Stimulated activated CD4-positive, alpha-beta T cell treated with anti-CD3 and anti-CD28 coated beads, Interleukin-12 subunit alpha, Interleukin-12 subunit beta, amount 100 ng/mL, for 4 hours (primary cell): ENCODE data around the gene KCNB1.
A peak's percentile ranks its signal among the peaks of the same experiment; 100 is the strongest.

Experiments used
- DNase-seq: peaks from one replicate; pipeline ENCODE4 v3.0.0-alpha.2; 2020

Gene KCNB1

DNA sequence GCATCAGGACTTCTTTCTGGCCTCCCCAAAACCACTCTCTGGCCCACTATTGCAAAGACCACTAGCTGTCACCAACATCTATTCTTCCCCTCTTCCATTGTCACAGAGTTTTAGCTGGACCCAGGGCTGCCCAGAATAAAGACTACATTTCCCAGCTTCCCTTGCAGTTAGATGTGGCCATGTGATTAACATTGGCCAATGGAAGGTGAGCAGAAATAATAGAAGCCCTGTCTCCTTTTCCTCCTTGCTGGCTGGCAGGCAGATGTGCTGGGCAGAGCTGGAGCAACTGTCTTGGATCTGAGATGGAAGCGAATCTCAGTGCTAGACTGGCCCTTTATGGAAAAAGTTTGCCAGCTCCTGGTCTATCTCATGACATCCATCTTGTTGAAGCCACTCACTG, 97.0 kb downstream of the KCNB1 start:
- no peak for DNase-seq

- peak; percentile 64 for DNase-seq
Measured at GRCh38 chr20:49384437-49385434, 97.7 kb downstream of the KCNB1 start.

- DNase-seq: no peak
Measured at GRCh38 chr20:49381558-49382493, 100.6 kb downstream of the KCNB1 start.

DNA sequence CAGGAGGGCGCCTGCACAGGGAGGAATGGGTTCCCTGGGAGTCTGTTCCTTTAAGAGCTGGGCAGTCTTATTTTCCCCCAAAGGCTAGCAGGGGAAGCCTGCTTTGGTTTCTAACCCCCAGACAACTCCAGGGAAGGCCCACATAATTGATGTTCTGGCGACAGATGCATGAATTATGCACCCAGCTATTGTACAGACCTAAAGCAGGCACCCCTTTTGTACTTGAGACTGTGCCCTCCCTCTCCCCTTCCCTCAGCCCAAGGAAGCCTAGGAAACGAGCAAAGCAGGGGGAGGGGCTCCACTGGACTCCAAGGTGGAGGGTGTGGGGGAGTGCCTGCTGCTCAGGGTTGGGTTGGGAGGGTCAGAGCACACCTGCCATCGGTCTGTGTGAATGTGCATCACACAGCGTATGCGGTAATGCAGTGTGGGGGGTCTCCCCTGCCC, 102.1 kb downstream of the KCNB1 start:
- no peak for DNase-seq

DNA sequence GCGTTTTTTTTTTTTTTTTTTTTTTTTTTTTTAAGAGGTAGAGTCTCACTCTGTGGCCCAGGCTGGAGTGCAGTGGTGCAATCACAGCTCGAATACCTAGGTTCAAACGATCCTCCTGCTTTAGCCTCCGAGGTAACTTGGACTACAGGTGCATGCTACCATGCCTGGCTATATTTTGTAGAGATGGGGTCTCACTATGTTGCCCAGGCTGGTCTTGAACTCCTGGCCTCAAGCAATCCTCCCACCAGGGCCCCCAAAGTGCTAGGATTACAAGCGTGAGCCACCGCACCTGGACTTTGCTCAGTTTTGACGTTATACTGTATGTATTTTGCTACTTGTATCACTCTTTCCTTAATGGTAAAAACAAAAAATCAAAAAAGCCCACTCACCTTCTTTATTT, 103.1 kb downstream of the KCNB1 start:
- no peak for DNase-seq

DNA sequence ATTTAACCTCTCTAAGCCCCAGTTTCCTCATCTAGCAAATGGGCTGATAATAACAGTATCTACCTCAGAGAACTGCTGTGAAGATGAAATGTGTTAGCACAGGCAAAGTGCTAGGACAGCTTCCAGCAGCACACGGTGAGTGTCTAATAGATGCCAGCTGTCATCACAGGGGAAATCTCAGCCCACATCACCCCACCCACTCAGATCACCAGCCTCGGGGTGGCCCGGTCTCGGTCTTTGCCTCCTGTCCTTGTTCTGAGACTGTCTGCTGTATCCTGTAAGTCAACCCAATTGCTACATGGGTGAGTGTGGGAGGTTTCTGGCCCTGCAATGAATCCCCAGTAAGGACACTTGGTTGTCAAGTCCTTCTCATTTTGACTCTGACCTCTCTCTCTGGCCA, 105.1 kb downstream of the KCNB1 start:
- DNase-seq: no peak

GRCh38 chr20:49375170-49375569, 107.3 kb downstream of the KCNB1 start:
- no peak for DNase-seq

GRCh38 chr20:49372095-49372734, 110.3 kb downstream of the KCNB1 start:
- no peak for DNase-seq

DNA sequence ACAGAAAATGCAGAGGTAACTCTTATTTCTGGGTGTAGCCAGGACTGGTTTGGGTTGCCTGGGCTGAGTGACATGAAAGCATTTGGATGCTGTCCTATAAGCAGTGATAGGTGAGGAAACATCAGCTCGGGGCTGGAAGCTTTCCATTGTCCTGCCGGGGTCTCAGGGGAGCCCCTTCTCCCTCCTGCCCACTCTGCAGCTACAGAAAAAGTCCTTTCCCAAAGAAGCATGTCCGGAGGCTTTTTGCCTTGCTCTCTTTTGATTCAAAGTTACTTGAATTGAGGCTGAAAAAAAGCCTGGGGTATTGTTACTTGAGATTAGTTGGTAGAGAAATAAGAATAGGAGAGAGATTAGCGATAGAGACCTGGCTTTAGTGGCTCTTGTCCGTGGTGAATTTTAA, 113.9 kb downstream of the KCNB1 start:
- DNase-seq: no peak

GRCh38 chr20:49367113-49367512, 115.4 kb downstream of the KCNB1 start:
- DNase-seq: no peak

- DNase-seq: no peak
Measured at GRCh38 chr20:49366687-49367086, 115.8 kb downstream of the KCNB1 start.

DNA sequence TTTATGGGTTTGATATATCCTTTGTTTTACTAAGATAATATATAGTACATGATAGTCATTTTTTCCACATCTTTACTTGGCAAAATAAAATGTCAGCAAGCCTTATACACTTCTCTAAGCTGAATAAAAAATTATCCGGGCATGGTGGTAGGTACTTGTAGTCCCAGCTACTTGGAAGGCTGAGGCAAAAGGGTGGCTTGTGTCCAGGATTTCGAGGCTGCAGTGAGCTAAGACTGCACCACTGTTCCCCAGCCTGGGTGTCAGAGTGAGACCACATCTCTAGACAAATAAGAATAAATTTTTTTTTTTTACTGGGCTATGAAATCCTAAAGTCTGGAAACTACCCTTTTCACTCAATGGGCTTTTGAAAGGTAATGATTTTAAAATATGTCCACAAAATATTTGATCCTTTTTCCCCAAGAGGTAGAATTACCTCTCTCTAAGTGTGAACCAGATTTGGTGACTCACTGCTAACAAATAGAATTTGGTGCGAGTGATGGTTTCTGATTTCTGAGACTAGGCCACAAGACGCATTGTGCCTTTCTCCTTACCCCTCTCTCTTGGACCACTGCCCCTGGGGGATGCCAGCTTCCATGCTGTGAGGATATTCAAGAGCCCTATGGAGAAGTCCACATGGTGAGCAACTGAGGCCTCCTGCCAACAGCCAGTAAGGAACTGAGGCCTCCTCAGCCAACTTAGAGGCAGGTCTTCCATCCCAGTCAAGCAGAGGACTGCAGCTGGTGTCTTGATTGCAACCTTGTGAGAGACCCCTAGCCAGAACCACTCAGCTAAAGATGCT, 120.4 kb downstream of the KCNB1 start:
- no peak for DNase-seq

DNA sequence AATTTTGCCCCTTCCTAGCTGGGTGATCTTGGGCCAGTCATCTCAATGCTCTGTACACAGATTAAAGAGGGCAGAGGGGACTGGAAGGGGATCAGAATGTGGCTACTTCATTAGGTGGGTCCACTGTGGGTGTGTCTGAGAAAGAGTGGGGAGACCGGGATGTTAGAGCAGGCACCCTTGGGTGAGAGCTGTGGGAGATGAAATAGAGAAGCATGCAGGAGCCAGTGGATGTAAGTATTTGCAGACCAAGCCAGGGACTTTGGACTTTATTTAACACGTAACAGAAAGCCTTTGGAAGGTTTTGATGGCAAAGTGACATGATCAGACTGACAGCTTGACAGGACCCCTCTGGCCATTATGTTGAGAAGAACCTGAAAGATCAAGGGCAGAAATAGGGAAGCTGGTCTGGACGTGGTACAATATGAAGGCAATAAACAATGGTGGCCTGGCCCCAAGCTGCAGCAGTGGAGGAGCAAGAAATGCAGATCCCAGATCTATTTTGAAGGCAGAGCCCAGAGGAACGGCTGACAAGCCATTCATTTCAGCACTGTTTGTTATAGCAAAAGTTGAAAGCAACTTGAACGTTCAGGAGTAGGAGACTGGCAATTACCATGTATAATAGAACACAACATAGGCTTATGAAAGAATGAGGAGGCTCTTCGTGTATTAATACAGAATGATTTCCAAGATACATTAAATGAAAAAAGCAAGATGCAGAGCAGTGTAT, 122.1 kb downstream of the KCNB1 start:
- DNase-seq: no peak

DNA sequence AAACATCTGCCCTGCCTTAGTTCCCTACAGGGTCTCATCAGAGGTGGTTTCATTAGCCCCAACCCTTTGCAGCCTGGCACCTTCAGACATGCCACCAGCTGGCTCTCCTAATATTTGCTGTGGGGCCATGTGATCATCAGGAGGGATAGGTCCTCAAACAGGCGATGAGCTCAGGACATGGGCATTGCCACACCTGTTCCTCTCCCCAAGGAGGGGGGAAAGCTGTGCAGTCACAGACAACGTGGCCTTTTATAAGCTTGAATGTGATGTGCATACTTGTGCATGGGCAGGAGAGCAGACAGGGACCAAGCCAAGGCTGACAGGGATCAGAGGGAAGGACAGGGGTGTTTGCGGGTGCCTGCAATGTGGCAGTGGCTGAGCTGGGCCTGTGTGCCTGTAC, 125.8 kb downstream of the KCNB1 start:
- DNase-seq: no peak

GRCh38 chr20:49354673-49355072, 127.8 kb downstream of the KCNB1 start:
- DNase-seq: no peak

- DNase-seq: no peak
Measured at GRCh38 chr20:49353348-49353747, 129.1 kb downstream of the KCNB1 start.

- no peak for DNase-seq
Measured at GRCh38 chr20:49352751-49353150, 129.7 kb downstream of the KCNB1 start.

DNA sequence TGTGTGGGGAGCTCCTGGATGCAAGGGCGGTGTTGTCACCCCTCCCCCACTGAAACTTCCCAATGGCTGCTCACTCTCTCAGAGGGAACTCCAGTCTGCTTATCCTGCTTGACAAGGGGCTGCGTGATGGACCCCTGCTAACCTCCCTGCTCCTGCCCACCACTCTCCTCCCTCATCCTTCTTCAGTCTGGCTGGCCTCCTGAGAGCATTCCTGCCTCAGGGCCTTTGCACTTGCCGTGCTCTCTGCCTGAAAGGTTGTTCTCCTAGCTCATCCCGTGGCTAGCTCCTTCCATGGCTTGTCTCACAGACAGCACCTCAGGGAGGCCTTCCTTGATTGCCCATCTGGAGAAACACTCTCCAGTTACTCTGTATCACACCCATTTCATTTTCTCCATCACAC, 130.7 kb downstream of the KCNB1 start:
- DNase-seq: no peak

GRCh38 chr20:49349694-49350252, 132.7 kb downstream of the KCNB1 start:
- DNase-seq: no peak

DNA sequence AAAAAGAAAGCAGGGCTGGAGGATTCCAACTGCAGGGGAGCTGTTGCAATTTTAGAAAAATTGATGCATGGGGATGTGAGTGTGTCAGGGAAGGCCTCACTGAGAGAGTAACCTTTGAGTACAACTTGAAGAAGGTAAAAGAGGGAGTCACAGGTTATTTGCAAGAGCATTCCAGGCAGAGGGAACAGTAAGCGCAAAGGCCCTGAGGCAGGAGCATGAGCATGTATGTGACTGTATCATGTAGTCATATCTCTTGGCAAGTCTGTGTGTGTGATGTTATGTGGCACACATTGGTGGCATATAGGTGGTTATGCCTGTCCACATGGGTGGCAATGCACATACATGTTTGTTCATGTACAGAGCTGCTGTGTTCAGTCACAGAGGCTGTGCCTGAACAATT, 133.4 kb downstream of the KCNB1 start:
- no peak for DNase-seq

- DNase-seq: no peak
Measured at GRCh38 chr20:49348563-49348962, 133.9 kb downstream of the KCNB1 start.
